Mammary epithelial cell (primary cell): ENCODE measurements around the gene KIF13A.

ENCODE experiments used
- CTCF ChIP-seq, 2 donors: IDR thresholded peaks in 1 of 2; conservative IDR thresholded peaks in 1 of 2; 2 replicates each; pipeline ENCODE4 v1.5.1; 2011 to 2012; ENCODE audit warnings: inconsistent platforms in 2 of 2, low read length in 2 of 2, mild to moderate bottlenecking in 2 of 2, control low read depth in 1 of 2, low read depth in 1 of 2; ENCODE audit not compliant: insufficient read depth in 1 of 2; ENCODE audit errors: extremely low read depth in 1 of 2
- EZH2 ChIP-seq: IDR thresholded peaks from 2 replicates; pipeline ENCODE4 v1.6.1; 2012; ENCODE audit warnings: low read length, inconsistent platforms, borderline replicate concordance

- TF ChIP-seq CTCF (conservative IDR thresholded peaks at IDR 0.05 in 1 of 2, IDR thresholded peaks at IDR 0.05 in 1 of 2; ENCODE audit: extremely low read depth in 1 of 2, insufficient read depth in 1 of 2, low read depth in 1 of 2, low read length in 2 of 2) (no peak), EZH2 (no peak)
These were observed 97.1 kb downstream of the KIF13A start for GRCh38 chr6:17890309-17890708.
